ENCODE data around the gene MRTFA.
"Not testable (repeated sequence)": the region's sequence is repeated elsewhere in the genome, so short reads cannot be mapped to it uniquely, and the experiment has no call there.

- TF ChIP-seq ZFP62 (CRISPR knock-in tag; IDR thresholded peaks at IDR 0.05); GATA4 (IDR thresholded peaks at IDR 0.05; ENCODE audit: borderline replicate concordance, low read depth); CBX5 (CRISPR knock-in tag; IDR thresholded peaks at IDR 0.05; ENCODE audit: borderline replicate concordance); ZBTB1 (CRISPR knock-in tag; IDR thresholded peaks at IDR 0.05; ENCODE audit: borderline replicate concordance); MAX (IDR thresholded peaks at IDR 0.05); AHR (CRISPR knock-in tag; IDR thresholded peaks at IDR 0.05); JUNB (CRISPR knock-in tag; IDR thresholded peaks at IDR 0.05; ENCODE audit: borderline replicate concordance): not testable (repeated sequence)
These were observed 82.5 kb downstream of the MRTFA start for GRCh38 chr22:40554023-40554422.

Data from HepG2 (cell line).